GM18861 (cell line): ENCODE results near the gene SH2B3.
"Not testable (repeated sequence)": the region's sequence is repeated elsewhere in the genome, so short reads cannot be mapped to it uniquely, and the experiment has no call there.

ENCODE experiments used
- ATAC-seq: cut with Tn5 transposase; IDR thresholded peaks from one replicate; pipeline ENCODE4 v1.9.1; 2021; ENCODE audit not compliant: unreplicated experiment

Gene SH2B3

DNA sequence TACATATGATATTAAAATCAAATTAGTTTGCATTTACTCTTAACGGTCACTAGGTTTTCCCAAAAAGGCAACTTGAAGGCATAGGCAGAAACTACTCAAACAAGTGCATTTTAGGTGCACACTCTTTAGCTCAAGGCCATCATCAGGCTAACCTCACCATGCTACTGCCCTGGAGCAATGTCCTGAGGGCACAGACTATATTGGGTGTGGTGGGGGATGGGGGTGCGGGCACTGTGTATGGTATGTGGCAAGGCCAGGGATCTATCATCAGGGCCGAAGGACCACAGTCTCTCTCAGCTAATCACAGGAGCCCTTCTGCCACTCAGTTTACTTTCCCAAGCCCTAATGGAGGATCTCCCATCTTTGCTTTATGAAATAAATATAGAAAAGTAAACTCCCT, 51.9 kb downstream of the SH2B3 start:
- no peak for ATAC-seq

DNA sequence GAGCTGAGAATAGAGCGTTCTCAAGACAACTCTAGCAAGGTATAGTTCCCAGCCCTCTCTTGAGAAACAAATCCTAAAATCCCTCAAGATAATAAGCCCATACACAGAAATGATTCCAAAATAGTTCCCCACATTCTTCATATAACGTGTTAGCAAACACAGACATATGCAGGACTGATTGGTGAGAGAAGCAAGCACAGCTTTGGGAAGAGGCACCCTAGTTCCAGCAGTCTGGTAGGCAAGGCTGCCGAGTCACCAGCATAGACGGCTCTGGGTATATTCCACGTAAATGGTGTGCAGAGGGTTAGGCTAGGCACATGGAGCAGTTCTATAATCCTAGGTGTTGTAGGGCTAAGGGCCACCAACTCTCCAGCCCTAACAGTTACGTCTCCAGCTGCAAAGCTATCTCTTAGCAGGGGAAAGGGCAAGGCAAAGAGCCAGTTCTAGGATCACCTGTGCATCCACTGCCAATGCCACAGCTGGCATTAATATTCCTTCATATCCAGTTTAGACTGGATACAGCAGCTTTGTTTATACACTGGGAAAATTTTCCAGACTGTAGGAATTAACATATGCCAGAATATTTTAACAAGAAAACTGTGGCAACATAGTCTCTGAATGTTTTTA, 52.9 kb downstream of the SH2B3 start:
- no peak for ATAC-seq

DNA sequence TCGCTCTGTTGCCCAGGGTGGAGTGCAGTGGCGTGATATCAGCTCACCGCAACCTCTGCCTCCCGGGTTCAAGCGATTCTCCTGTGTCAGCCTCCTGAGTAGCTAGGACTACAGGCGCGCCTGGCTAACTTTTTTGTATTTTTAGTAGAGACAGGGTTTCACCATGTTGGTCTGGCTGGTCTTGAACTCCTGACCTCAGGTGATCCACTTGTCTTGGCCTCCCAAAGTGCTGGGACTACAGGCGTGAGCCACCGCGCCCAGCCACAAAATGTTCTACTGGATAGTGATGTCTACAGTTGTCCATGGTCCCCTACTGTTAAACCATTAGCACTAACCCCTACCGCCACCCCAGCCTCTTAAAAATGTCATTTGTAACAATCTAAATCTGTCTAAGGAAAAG, 54.4 kb downstream of the SH2B3 start:
- ATAC-seq: not testable (repeated sequence)

DNA sequence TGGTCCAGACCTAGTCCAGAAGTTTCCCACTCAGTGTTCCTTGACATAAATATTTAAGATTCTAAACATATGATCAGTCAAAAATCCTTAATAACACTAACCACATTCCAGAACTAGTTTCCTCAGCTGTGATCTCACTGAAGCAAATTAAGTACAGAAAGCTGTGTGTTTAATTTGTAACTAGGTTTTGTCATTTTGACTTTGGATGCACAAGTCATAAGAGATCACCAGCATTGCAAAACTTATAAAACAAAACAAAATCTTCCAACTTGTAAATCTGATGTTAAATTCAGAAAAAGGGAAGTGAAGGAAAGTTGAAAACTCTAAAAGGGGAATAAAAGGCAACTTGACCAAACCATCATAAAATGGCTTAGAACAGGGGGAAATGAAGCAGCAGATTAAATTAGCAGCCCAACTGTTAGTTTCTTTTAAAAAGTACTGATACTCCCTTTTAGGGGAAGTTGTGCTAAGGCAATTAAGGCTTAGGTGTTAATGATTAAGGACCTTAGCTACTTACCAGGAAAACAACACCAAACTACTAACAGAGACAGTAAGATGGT, 56.6 kb downstream of the SH2B3 start:
- ATAC-seq: peak; percentile 76

DNA sequence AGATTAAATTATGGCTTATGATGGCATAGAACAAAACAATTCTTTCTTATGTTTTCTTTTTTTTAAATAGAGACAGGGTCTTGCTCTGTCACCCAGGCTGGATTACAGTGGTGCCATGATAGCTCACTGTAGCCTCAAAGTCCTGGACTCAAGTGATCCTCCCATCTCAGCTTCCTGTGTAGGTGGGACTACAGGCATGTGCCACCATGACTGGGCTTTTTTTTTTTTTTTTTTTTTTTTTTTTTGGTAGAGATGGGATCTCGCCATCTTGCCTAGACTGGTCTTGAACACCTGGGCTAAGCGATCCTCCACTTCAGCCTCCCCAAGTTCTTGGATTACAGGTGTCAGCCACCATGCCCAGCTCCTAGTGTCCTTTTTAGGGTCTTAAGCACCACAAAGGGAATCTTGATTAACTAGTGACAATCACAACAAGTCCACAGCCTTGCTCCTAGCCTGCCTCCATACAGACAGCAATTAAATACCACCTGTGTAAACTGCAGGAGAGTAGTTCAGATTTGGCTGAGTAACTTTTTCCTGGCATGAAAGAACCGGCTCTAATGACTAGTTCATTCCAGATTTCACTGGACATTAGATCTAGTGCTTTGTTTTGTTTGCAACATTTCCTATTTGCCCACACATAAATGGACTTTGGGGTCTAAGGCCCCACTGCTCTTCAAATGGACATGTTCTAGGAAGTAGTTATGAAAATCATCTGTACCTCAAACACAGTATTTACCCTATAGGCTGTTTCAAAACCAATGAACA, 61.6 kb downstream of the SH2B3 start:
- ATAC-seq: no peak

DNA sequence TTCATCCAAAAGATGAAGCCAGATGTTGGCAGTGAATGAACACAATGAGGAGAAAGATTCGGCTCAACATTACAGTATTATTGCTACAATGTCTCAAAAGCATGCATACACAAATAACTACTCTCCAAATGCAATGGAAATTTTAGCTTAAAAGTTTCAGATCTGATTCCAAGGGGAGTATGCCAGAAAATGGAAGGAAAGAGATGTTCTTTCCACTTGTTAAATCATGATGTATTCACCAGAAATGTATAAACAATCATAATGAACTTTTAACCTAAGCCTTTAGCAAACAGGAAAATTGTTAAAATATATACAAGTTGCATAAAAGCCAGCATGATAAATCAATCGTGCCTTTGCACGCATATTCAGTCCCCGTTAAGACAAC, 62.1 kb downstream of the SH2B3 start:
- ATAC-seq: no peak

DNA sequence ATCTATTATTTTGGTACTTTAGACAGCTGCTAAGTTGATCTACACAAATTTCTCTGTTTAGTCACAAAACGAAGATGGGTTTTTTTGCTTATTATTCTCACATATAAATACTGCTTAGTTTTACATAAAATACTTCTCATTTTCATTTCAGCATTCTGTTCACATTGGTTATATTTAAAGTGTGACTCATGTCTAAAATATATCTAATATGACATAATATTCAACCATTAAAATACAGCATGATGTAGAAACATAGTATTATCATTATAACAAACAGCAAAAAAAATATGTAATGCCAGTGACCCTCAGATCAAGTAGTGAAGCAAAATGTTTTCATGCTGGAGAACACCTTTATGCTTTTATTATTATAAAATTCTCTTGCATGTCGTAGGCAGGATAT, 63.7 kb downstream of the SH2B3 start:
- no peak for ATAC-seq

DNA sequence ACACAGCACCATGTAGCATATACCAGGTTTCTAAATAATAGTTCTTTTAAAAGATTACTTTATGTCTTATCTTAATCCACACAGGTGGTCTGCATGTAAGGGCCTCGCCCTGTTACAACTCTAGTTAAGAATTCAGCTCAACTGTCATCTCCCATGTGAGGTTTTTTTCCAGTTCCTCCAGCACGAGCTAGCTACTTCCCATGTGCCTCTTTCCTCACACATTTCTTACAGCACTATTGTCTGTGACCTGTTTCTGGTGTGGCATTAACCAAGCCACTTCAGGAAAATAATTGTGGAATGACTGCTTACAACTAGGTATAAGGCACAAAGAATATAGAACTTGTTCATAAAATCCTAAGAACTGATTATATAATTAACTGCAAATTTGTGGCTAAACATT, 65.5 kb downstream of the SH2B3 start:
- ATAC-seq: no peak

DNA sequence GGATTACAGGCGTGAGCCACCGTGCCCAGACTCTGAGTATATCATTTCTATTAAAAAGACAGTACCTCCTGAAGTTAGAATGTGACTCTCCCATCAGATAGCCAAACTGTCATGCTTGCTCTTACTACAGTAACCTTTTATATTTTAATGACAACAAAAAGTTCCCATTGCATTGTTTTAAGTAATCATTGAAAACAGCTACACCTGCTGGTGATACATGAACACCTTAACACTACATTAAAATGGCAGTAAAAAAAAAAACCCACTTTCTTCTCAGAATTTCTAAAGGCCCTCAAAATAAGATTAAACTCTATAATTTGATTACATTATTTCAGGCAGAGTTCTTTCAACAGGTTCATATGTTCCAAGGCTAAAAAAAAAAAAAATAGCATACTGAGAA, 76.7 kb downstream of the SH2B3 start:
- ATAC-seq: no peak

DNA sequence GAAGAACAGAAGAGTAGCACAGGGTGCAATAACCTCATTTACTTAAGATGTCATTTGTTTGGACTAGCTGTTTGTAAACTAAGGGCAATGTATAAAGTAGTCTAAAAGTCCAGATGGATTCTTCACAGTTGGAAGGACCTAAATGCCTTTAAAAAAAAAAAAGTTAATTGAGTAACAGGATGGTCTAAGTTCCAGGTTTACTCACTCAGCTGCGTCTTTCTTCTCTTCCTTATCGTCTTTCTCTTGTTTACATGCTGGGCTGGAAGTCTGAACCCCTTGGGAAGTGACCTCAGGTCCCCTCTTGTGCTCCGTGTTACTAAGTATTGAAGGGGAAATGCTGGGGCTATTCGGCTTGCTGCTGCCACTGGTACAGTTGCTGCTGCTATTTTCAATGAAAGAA, 82.5 kb downstream of the SH2B3 start:
- no peak for ATAC-seq

DNA sequence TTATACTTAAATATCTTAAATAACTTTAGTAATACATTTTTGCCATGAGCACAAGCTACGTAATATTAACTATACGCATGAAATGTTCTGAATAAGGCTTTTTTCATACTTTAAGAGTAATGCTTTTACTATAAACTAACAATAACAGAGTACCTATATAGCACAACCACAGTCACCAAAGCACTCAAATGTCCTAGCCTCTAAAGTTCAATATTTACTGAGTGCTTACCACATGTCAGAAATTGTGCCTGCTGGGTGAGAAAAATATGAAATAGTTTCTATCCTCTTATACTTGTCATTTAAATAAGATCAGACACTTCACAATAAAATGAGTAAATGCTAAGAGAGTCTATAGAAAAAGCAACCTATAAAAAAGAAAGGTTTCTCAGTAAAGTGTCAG, 83.1 kb downstream of the SH2B3 start:
- ATAC-seq: no peak

DNA sequence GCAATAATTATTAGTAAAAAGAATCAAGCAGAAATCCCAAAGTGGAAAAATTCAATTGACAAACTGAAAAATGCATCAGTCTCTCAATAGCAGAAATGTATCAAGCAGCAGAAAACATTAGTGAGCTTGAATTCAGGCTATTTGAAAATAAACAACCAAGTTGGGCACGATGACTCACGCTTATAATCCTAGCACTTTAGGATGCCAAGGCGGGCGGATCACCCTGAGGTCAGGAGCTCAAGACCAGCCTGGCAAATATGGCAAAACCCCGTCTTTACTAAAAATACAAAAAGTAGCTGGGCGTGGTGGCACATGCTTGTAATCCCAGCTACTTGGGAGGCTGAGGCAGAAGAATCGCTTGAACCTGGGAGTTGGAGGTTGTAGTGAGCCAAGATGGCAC, 87.3 kb downstream of the SH2B3 start:
- ATAC-seq: not testable (repeated sequence)

DNA sequence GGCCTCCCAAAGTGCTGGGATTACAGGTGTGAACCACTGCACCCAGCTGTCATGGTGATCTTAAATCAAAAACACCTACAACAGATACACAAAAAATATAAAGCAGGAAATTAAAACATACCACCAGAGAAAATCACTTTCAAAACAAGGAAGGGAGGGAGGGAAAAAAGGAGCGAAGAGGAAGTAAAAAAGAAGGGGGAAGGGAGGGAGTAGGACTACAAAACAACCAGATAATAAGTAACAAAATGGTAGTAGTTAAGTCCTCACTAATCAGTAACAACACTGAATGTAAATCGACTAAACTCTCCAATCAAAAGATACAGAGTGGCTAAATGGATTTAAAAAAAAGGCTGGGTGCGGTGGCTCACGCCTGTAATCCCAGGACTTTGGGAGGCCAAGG, 89.0 kb downstream of the SH2B3 start:
- no peak for ATAC-seq
